Fibroblast of villous mesenchyme (primary cell): Measurements from ENCODE around the gene TMEM204. TPM values are rescaled to one million over a fixed set of nuclear protein-coding genes. Genes with fewer than 3 reads are reported as not detected.

ENCODE experiments used
- DNase-seq: peaks from one replicate; pipeline ENCODE4 v3.0.0-alpha.2; 2010; ENCODE audit warnings: low read depth
- H3K4me3 ChIP-seq: 2 replicates; pipeline ENCODE4 v1.5.1; 2011; ENCODE audit warnings: low read depth, mild to moderate bottlenecking, low read length
- total RNA-seq: library from RNA; depleted of rRNA; stranded (reverse); fragments of >200 nt; gene quantifications from 2 replicates; pipeline ENCODE4 v1.2.3, GENCODE V29; 2012
- TF ChIP-seq, protein P1 (sequence below): IDR thresholded peaks from 2 replicates; pipeline ENCODE4 v1.5.1; 2012; ENCODE audit warnings: low read depth, mild to moderate bottlenecking, low read length; ENCODE audit not compliant: insufficient read depth

The TMEM204 gene
- total RNA-seq, 1 donor, result 22.5 TPM

DNA sequence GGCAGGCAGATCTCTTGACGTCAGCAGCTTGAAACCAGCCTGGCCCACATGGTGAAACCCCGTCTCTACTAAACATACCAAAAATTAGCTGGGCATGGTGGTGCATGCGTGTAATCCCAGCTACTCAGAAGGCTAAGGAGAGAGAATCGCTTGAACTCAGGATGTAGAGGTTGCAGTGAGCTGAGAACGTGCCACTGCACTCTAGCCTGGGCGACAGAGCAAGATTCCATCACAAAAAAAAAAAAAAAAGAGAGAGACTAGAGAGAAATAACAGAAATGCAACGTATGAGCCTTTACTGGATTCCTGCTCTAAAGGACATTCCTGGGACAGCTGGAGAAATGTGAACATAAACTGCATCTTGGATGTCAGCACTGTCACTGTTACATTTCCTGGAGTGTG is 67.6 kb downstream of the TMEM204 start:
- no peak for DNase-seq

DNA sequence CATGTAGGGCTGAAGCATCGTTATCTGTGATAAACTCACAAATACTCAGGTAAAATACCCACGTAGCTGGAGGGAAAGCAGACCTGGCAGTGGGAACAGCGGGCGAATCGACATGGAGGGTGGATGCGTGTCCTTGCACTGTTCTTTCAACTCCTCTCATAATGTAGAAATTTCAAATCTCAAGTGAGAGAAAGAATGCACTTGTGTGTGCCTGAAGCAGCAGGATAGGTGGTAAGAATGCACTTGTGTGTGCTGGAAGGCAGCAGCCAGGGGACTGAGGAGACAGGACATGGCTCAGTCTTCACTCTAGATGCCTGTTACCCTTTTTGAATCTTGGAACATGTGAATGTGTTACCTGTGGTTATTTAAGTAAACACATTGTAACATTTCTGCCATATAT is 68.0 kb downstream of the TMEM204 start:
- TF ChIP-seq, protein P1, sequence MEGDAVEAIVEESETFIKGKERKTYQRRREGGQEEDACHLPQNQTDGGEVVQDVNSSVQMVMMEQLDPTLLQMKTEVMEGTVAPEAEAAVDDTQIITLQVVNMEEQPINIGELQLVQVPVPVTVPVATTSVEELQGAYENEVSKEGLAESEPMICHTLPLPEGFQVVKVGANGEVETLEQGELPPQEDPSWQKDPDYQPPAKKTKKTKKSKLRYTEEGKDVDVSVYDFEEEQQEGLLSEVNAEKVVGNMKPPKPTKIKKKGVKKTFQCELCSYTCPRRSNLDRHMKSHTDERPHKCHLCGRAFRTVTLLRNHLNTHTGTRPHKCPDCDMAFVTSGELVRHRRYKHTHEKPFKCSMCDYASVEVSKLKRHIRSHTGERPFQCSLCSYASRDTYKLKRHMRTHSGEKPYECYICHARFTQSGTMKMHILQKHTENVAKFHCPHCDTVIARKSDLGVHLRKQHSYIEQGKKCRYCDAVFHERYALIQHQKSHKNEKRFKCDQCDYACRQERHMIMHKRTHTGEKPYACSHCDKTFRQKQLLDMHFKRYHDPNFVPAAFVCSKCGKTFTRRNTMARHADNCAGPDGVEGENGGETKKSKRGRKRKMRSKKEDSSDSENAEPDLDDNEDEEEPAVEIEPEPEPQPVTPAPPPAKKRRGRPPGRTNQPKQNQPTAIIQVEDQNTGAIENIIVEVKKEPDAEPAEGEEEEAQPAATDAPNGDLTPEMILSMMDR, result no peak
- DNase-seq, result no peak

More for the DNA sequence above, 67.6 kb downstream of the TMEM204 start:
- H3K4me3 ChIP-seq, result no peak overlapping the region
- TF ChIP-seq, protein P1, result no peak

DNA sequence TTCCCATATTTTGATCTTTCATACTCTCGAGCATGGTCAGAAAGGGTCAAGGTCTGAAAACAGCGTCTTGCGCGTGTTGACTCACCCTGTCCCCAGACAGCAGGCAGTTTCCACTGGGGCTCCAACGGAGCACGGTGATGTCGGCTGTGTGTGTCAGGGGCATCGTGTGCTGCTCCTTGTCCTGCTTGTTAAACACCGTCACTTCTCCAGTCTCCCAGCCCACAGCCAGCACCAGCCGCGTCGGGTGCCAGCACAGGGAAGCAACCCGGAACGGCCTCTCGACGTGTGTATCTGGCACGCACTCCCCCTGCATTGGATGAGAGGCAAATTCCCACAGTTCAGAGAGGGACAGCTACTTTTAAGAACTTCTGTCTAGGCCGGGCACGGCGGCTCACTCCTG is 68.8 kb downstream of the TMEM204 start:
- no peak for DNase-seq
- TF ChIP-seq, protein P1, result no peak
- H3K4me3 ChIP-seq, result no peak overlapping the region

More for the DNA sequence above, 68.0 kb downstream of the TMEM204 start:
- no peak overlapping the region for H3K4me3 ChIP-seq

Other genes with a start within 250 kb of the TMEM204 start
- 44.9 and 46.4 TPM in 2 replicates for gene UBE2I, start 224.0 kb upstream of the TMEM204 start, total RNA-seq
- under 0.01 and 0.32 TPM in 2 replicates for gene BAIAP3, start 200.0 kb upstream of the TMEM204 start, total RNA-seq
- 42.7 and 55.7 TPM in 2 replicates for gene TSR3, start 181.8 kb upstream of the TMEM204 start, total RNA-seq
- 25.1 and 26.3 TPM in 2 replicates for gene GNPTG, start 181.7 kb upstream of the TMEM204 start, total RNA-seq
- gene UNKL, start 119.0 kb upstream of the TMEM204 start, total RNA-seq, result 7.1 and 7.8 TPM in 2 replicates
- gene UQCC4, start 112.9 kb upstream of the TMEM204 start, total RNA-seq, result 11.7 and 13.9 TPM in 2 replicates
- not detected in 2 replicates for gene PERCC1, start 102.6 kb upstream of the TMEM204 start, total RNA-seq
- under 0.01 TPM in 2 replicates for gene CCDC154, start 89.1 kb upstream of the TMEM204 start, total RNA-seq
- gene CLCN7, start 58.6 kb upstream of the TMEM204 start, total RNA-seq, result 85.1 and 159 TPM in 2 replicates
- gene PTX4, start 44.7 kb upstream of the TMEM204 start, total RNA-seq, result 0.32 and 0.43 TPM in 2 replicates
- gene TELO2, start 40.3 kb upstream of the TMEM204 start, total RNA-seq, result 21.6 and 22.2 TPM in 2 replicates
- 19.6 and 24.6 TPM in 2 replicates for gene IFT140, start 78.4 kb downstream of the TMEM204 start, total RNA-seq
- 10.3 and 10.4 TPM in 2 replicates for gene CRAMP1, start 78.7 kb downstream of the TMEM204 start, total RNA-seq
- 39.3 and 61.7 TPM in 2 replicates for gene JPT2, start 144.6 kb downstream of the TMEM204 start, total RNA-seq
- gene MAPK8IP3, start 172.5 kb downstream of the TMEM204 start, total RNA-seq, result 37.1 and 61.5 TPM in 2 replicates
- 41.2 and 63.9 TPM in 2 replicates for gene NME3, start 237.9 kb downstream of the TMEM204 start, total RNA-seq
- gene EME2, start 239.1 kb downstream of the TMEM204 start, total RNA-seq, result 13.9 and 15.5 TPM in 2 replicates
- 52.7 and 67.0 TPM in 2 replicates for gene MRPS34, start 239.5 kb downstream of the TMEM204 start, total RNA-seq
- gene SPSB3, start 248.9 kb downstream of the TMEM204 start, total RNA-seq, result 20.3 and 25.5 TPM in 2 replicates
- 54.8 and 78.0 TPM in 2 replicates for gene NUBP2, start 249.3 kb downstream of the TMEM204 start, total RNA-seq